Astrocyte (in vitro differentiated cells and primary cell): ENCODE data around the gene TMEM237. TPM values are rescaled to one million over a fixed set of nuclear protein-coding genes. Genes with fewer than 3 reads are reported as not detected.

ENCODE experiments used
- DNase-seq: peaks from one replicate; pipeline ENCODE4 v3.0.0-alpha.2; 2010; ENCODE audit warnings: low read depth
- FAIRE-seq: peaks from 2 replicates; lab custom pipeline; 2011; peaks lifted over from hg19 to GRCh38; lab: Jason Lieb, UNC
- H2AFZ ChIP-seq: 2 replicates; pipeline ENCODE4 v1.6.0; 2012; ENCODE audit warnings: low read depth, low read length, inconsistent platforms
- H3K27ac ChIP-seq: 2 replicates; pipeline ENCODE4 v1.5.1; 2011; ENCODE audit warnings: low read depth, low read length, inconsistent platforms
- H3K27me3 ChIP-seq: 2 replicates; pipeline ENCODE4 v1.6.0; 2011; ENCODE audit warnings: low read length, inconsistent platforms; ENCODE audit not compliant: insufficient read depth
- H3K36me3 ChIP-seq: 2 replicates; pipeline ENCODE4 v1.5.1; 2011; ENCODE audit warnings: low read length, inconsistent platforms; ENCODE audit not compliant: insufficient read depth
- H3K4me1 ChIP-seq: 2 replicates; pipeline ENCODE4 v1.5.1; 2011; ENCODE audit warnings: low read length, inconsistent platforms; ENCODE audit not compliant: insufficient read depth
- H3K4me2 ChIP-seq: 2 replicates; pipeline ENCODE4 v1.6.0; 2012; ENCODE audit warnings: low read length, inconsistent platforms
- H3K4me3 ChIP-seq: 2 replicates; pipeline ENCODE4 v1.5.1; 2011; ENCODE audit warnings: low read depth, mild to moderate bottlenecking, low read length, inconsistent platforms; ENCODE audit not compliant: insufficient read depth
- H3K79me2 ChIP-seq: 2 replicates; pipeline ENCODE4 v1.6.0; 2012; ENCODE audit warnings: mild to moderate bottlenecking, low read length, inconsistent platforms; ENCODE audit not compliant: insufficient read depth
- H3K9ac ChIP-seq: 2 replicates; pipeline ENCODE4 v1.6.0; 2012; ENCODE audit warnings: mild to moderate bottlenecking, low read length, inconsistent platforms
- H3K9me3 ChIP-seq: 2 replicates; pipeline ENCODE4 v1.5.1; 2012; ENCODE audit warnings: low read depth, mild to moderate bottlenecking, low read length, inconsistent platforms; ENCODE audit not compliant: insufficient read depth
- H4K20me1 ChIP-seq: 2 replicates; pipeline ENCODE4 v1.6.0; 2012; ENCODE audit warnings: low read length, inconsistent platforms; ENCODE audit not compliant: insufficient read depth
- H3K27ac Mint-ChIP-seq: one replicate; pipeline ENCODE4 v1.8.0; 2021; ENCODE audit warnings: mild to moderate bottlenecking, mixed read lengths; ENCODE audit not compliant: unreplicated experiment
- H3K27me3 Mint-ChIP-seq: one replicate; pipeline ENCODE4 v1.8.0; 2021; ENCODE audit warnings: low read depth, mixed read lengths; ENCODE audit not compliant: unreplicated experiment
- H3K36me3 Mint-ChIP-seq: one replicate; pipeline ENCODE4 v1.8.0; 2021; ENCODE audit warnings: low read depth, mixed read lengths; ENCODE audit not compliant: unreplicated experiment
- H3K4me1 Mint-ChIP-seq: one replicate; pipeline ENCODE4 v1.8.0; 2021; ENCODE audit warnings: low read depth, mixed read lengths; ENCODE audit not compliant: unreplicated experiment
- H3K4me3 Mint-ChIP-seq: one replicate; pipeline ENCODE4 v1.8.0; 2021; ENCODE audit warnings: mild to moderate bottlenecking, moderate library complexity, mixed read lengths; ENCODE audit not compliant: unreplicated experiment
- H3K9me3 Mint-ChIP-seq: one replicate; pipeline ENCODE4 v1.8.0; 2021; ENCODE audit warnings: mild to moderate bottlenecking, mixed read lengths; ENCODE audit not compliant: unreplicated experiment
- CTCF ChIP-seq: IDR thresholded peaks from 2 replicates; pipeline ENCODE4 v1.5.1; 2011; ENCODE audit warnings: low read depth, mild to moderate bottlenecking, inconsistent platforms, low read length, moderate library complexity; ENCODE audit not compliant: insufficient read depth
- EZH2 ChIP-seq: IDR thresholded peaks from 2 replicates; pipeline ENCODE4 v1.6.1; 2012; ENCODE audit warnings: mild to moderate bottlenecking, low read length, inconsistent platforms; ENCODE audit not compliant: insufficient read depth
- total RNA-seq: library from RNA; stranded (reverse); gene quantifications from 2 replicates; pipeline ENCODE4 v1.2.1, GENCODE V29; 2021

Gene TMEM237
- total RNA-seq, 1 donor from 2014 or later, result 37.7 TPM

- H3K4me1 Mint-ChIP-seq, result no peaks in the 10 kb centered on the region
- no peak for FAIRE-seq
Observed at GRCh38 chr2:201608021-201608420, 35.3 kb downstream of the TMEM237 start.

GRCh38 chr2:201607568-201607967 lies 35.7 kb downstream of the TMEM237 start:
- Histone ChIP-seq H3K4me2 (no peak overlapping the region), H3K27me3 (no peaks in the 10 kb centered on the region), H3K27ac (no peak overlapping the region), H3K4me1 (no peaks in the 10 kb centered on the region), H3K36me3 (no peaks in the 10 kb centered on the region), H3K9me3 (no peaks in the 10 kb centered on the region), H2AFZ (no peak overlapping the region), H3K79me2 (no peaks in the 10 kb centered on the region), H4K20me1 (no peaks in the 10 kb centered on the region), H3K4me3 (no peak overlapping the region), H3K9ac (no peak overlapping the region)
- Mint-ChIP-seq H3K27ac (no peak overlapping the region), H3K27me3 (no peaks in the 10 kb centered on the region), H3K4me1 (no peaks in the 10 kb centered on the region), H3K36me3 (no peaks in the 10 kb centered on the region), H3K9me3 (peaks cover 18% of the 10 kb centered on the region), H3K4me3 (no peak overlapping the region)
- no peak for TF ChIP-seq EZH2
- TF ChIP-seq CTCF, result no peak
- DNase-seq (no peak), FAIRE-seq (no peak)

More at GRCh38 chr2:201608021-201608420, 35.3 kb downstream of the TMEM237 start:
- no peak overlapping the region for H2AFZ ChIP-seq
- no peaks in the 10 kb centered on the region for H3K4me1 ChIP-seq
- DNase-seq, result no peak
- H3K27me3 ChIP-seq, result no peaks in the 10 kb centered on the region
- H3K9me3 ChIP-seq, result no peaks in the 10 kb centered on the region
- no peaks in the 10 kb centered on the region for H3K79me2 ChIP-seq
- TF ChIP-seq CTCF, result no peak
- TF ChIP-seq EZH2, result no peak
- H3K27ac Mint-ChIP-seq, result no peak overlapping the region
- H3K4me3 Mint-ChIP-seq, result no peak overlapping the region
- no peak overlapping the region for H3K9ac ChIP-seq
- no peak overlapping the region for H3K4me3 ChIP-seq
- no peaks in the 10 kb centered on the region for H4K20me1 ChIP-seq
- H3K9me3 Mint-ChIP-seq, result peaks cover 18% of the 10 kb centered on the region
- H3K27me3 Mint-ChIP-seq, result no peaks in the 10 kb centered on the region
- H3K36me3 ChIP-seq, result no peaks in the 10 kb centered on the region
- H3K36me3 Mint-ChIP-seq, result no peaks in the 10 kb centered on the region
- no peak overlapping the region for H3K27ac ChIP-seq
- no peak overlapping the region for H3K4me2 ChIP-seq

- no peak overlapping the region for H3K4me3 ChIP-seq
- H3K36me3 ChIP-seq, result no peaks in the 10 kb centered on the region
- no peaks in the 10 kb centered on the region for H3K9me3 ChIP-seq
- no peaks in the 10 kb centered on the region for H4K20me1 ChIP-seq
- H3K4me2 ChIP-seq, result no peak overlapping the region
- TF ChIP-seq CTCF, result no peak
- TF ChIP-seq EZH2, result no peak
- H2AFZ ChIP-seq, result no peak overlapping the region
- no peaks in the 10 kb centered on the region for H3K79me2 ChIP-seq
- no peaks in the 10 kb centered on the region for H3K4me1 ChIP-seq
- peak; percentile 22 for DNase-seq
- no peaks in the 10 kb centered on the region for H3K4me1 Mint-ChIP-seq
- no peak overlapping the region for H3K4me3 Mint-ChIP-seq
- peaks cover 4% of the 10 kb centered on the region for H3K27me3 Mint-ChIP-seq
- no peaks in the 10 kb centered on the region for H3K9me3 Mint-ChIP-seq
- H3K27ac Mint-ChIP-seq, result no peak overlapping the region
- H3K9ac ChIP-seq, result no peak overlapping the region
- no peak for FAIRE-seq
- no peaks in the 10 kb centered on the region for H3K36me3 Mint-ChIP-seq
- H3K27ac ChIP-seq, result no peak overlapping the region
- H3K27me3 ChIP-seq, result no peaks in the 10 kb centered on the region
Observed at GRCh38 chr2:201600906-201601305, 42.4 kb downstream of the TMEM237 start.
